H1 (cell line): Measurements from ENCODE around the gene DLL1. TPM values are rescaled to one million over a fixed set of nuclear protein-coding genes. Genes with fewer than 3 reads are reported as not detected.

ENCODE experiments used
- CTCF ChIA-PET: fragments of 300-600 bp; sonication (Branson Sonifier 250); formaldehyde crosslinking; loops from one replicate; lab custom pipeline; 2021; ENCODE audit not compliant: partially characterized antibody; lab: Charles Lee
- POLR2A ChIA-PET: fragments of 300-600 bp; sonication (Branson Sonifier 250); formaldehyde crosslinking; loops from one replicate; lab custom pipeline; 2021; ENCODE audit warnings: inconsistent platforms; ENCODE audit not compliant: partially characterized antibody; lab: Charles Lee
- DNase-seq, 2 experiments: peaks; one replicate each; pipeline versions ENCODE4 v3.0.0 to v3.0.0-alpha.2; 2010 to 2022; ENCODE audit warnings: low spot score in 2 of 2, low read depth in 1 of 2, mixed read lengths in 1 of 2
- FAIRE-seq: peaks from 2 replicates; lab custom pipeline; 2011; peaks lifted over from hg19 to GRCh38; lab: Jason Lieb, UNC
- H2AFZ ChIP-seq: 2 replicates; pipeline ENCODE4 v1.8.1; 2012; ENCODE audit warnings: low read length, inconsistent platforms
- H2AK5ac ChIP-seq: 2 replicates; pipeline ENCODE4 v1.6.1; 2013; ENCODE audit warnings: low read depth, low read length
- H2BK120ac ChIP-seq: replicated peaks from 2 replicates; pipeline ENCODE3; 2013; ENCODE audit warnings: low read depth, low read length, inconsistent platforms
- H2BK12ac ChIP-seq: 2 replicates; pipeline ENCODE4 v1.6.1; 2013; ENCODE audit warnings: low read depth, low read length
- H2BK15ac ChIP-seq: 2 replicates; pipeline ENCODE4 v1.6.1; 2013; ENCODE audit warnings: low read length
- H2BK20ac ChIP-seq: 2 replicates; pipeline ENCODE4 v1.6.1; 2013; ENCODE audit warnings: low read length
- H2BK5ac ChIP-seq: 2 replicates; pipeline ENCODE4 v1.6.1; 2013; ENCODE audit warnings: low read depth, low read length
- H3K14ac ChIP-seq: 2 replicates; pipeline ENCODE4 v1.6.1; 2013; ENCODE audit warnings: inconsistent platforms; ENCODE audit not compliant: insufficient read length
- H3K18ac ChIP-seq: 2 replicates; pipeline ENCODE4 v1.6.1; 2013; ENCODE audit warnings: low read length; ENCODE audit errors: extremely low read depth
- H3K23ac ChIP-seq: 2 replicates; pipeline ENCODE4 v1.6.1; 2013; ENCODE audit warnings: inconsistent platforms; ENCODE audit not compliant: insufficient read length
- H3K23me2 ChIP-seq: 2 replicates; pipeline ENCODE4 v1.6.1; 2013; ENCODE audit warnings: low read depth, low read length
- H3K27ac ChIP-seq: 2 replicates; pipeline ENCODE4 v1.6.1; 2011; ENCODE audit warnings: low read depth, low read length, inconsistent platforms
- H3K27me3 ChIP-seq, 4 experiments: replicated peaks in 1 of 4; 1 replicate in 1 of 4; 2 replicates in 3 of 4; pipeline versions ENCODE4 v1.6.1 to v1.8.1; 2011 to 2013; ENCODE audit warnings: low read length in 3 of 4, mild to moderate bottlenecking in 3 of 4, inconsistent platforms in 2 of 4, mixed read lengths in 2 of 4, moderate library complexity in 1 of 4; ENCODE audit not compliant: control insufficient read depth in 3 of 4, insufficient read depth in 3 of 4; ENCODE audit errors: extremely low read depth in 1 of 4
- H3K36me3 ChIP-seq, 4 experiments: 2 replicates each; pipeline versions ENCODE4 v1.6.1 to v1.8.1; 2011 to 2013; ENCODE audit warnings: mild to moderate bottlenecking in 4 of 4, low read length in 3 of 4, moderate library complexity in 2 of 4, control low read depth in 1 of 4, inconsistent platforms in 1 of 4; ENCODE audit not compliant: insufficient read depth in 4 of 4, control insufficient read depth in 2 of 4
- H3K4ac ChIP-seq: replicated peaks from 2 replicates; pipeline ENCODE3; 2013; ENCODE audit warnings: low read length, low read depth, mixed read lengths, inconsistent platforms; ENCODE audit not compliant: insufficient read length
- H3K4me1 ChIP-seq, 4 experiments: replicated peaks in 1 of 4; 1 replicate in 1 of 4; 2 replicates in 3 of 4; pipeline versions ENCODE4 v1.6.1 to v1.8.1; 2011 to 2013; ENCODE audit warnings: low read length in 3 of 4, inconsistent platforms in 2 of 4, mixed read lengths in 1 of 4; ENCODE audit not compliant: insufficient read depth in 4 of 4, control insufficient read depth in 3 of 4
- H3K4me2 ChIP-seq, 2 experiments: 2 replicates each; pipeline versions ENCODE4 v1.6.1 to v1.8.1; 2011 to 2013; ENCODE audit warnings: low read depth in 2 of 2, low read length in 2 of 2, control low read depth in 1 of 2, inconsistent platforms in 1 of 2, mild to moderate bottlenecking in 1 of 2; ENCODE audit not compliant: insufficient read depth in 1 of 2
- H3K4me3 ChIP-seq, 4 experiments: fragments of 200-600, 300-600 bp in 1 of 4; sonication (generic), shearing (Covaris generic), sonication (Bioruptor Twin) in 1 of 4; 2 replicates each; pipeline versions ENCODE4 v1.5.1 to v1.8.1; 2011 to 2016; ENCODE audit warnings: low read length in 4 of 4, low read depth in 3 of 4, control low read depth in 2 of 4, inconsistent platforms in 2 of 4, mild to moderate bottlenecking in 2 of 4, mixed read lengths in 1 of 4, moderate library complexity in 1 of 4; ENCODE audit not compliant: insufficient read depth in 2 of 4; ENCODE audit errors: extremely low read depth in 1 of 4
- H3K56ac ChIP-seq: replicated peaks from 2 replicates; pipeline ENCODE3; 2013; ENCODE audit warnings: low read depth, mild to moderate bottlenecking, mixed read lengths, low read length, inconsistent platforms; ENCODE audit not compliant: insufficient read length
- H3K79me1 ChIP-seq: 2 replicates; pipeline ENCODE4 v1.6.1; 2013; ENCODE audit warnings: low read depth, low read length, control low read depth
- H3K79me2 ChIP-seq, 2 experiments: 2 replicates each; pipeline versions ENCODE4 v1.6.1 to v1.8.1; 2012 to 2013; ENCODE audit warnings: low read length in 2 of 2, mild to moderate bottlenecking in 2 of 2, inconsistent platforms in 1 of 2; ENCODE audit not compliant: insufficient read depth in 2 of 2, control insufficient read depth in 1 of 2
- H3K9ac ChIP-seq, 4 experiments: replicated peaks in 1 of 4; 1 replicate in 1 of 4; 2 replicates in 3 of 4; pipeline versions ENCODE4 v1.6.1 to v1.8.1; 2011 to 2013; ENCODE audit warnings: low read depth in 3 of 4, low read length in 3 of 4, control low read depth in 2 of 4, mild to moderate bottlenecking in 2 of 4, moderate library complexity in 2 of 4, inconsistent platforms in 1 of 4; ENCODE audit errors: extremely low read depth in 1 of 4
- H3K9me3 ChIP-seq, 2 experiments: 2 replicates each; pipeline versions ENCODE4 v1.6.1 to v1.8.1; 2012 to 2013; ENCODE audit warnings: mild to moderate bottlenecking in 2 of 2, moderate library complexity in 2 of 2, control low read depth in 1 of 2, inconsistent platforms in 1 of 2, low read depth in 1 of 2, low read length in 1 of 2, mixed read lengths in 1 of 2; ENCODE audit not compliant: insufficient read depth in 2 of 2
- H4K20me1 ChIP-seq, 2 experiments: replicated peaks in 1 of 2; 2 replicates each; pipeline versions ENCODE3 to v1.8.1; 2011 to 2013; ENCODE audit warnings: inconsistent platforms in 2 of 2, low read length in 2 of 2, mild to moderate bottlenecking in 1 of 2; ENCODE audit not compliant: insufficient read depth in 2 of 2, control insufficient read depth in 1 of 2
- H4K5ac ChIP-seq: 2 replicates; pipeline ENCODE4 v1.6.1; 2013; ENCODE audit warnings: low read length, low read depth, mixed read lengths, inconsistent platforms; ENCODE audit not compliant: insufficient read length
- H4K8ac ChIP-seq: 2 replicates; pipeline ENCODE4 v1.8.0; 2013; ENCODE audit warnings: mild to moderate bottlenecking, moderate library complexity, low read length, inconsistent platforms; ENCODE audit not compliant: insufficient read depth; ENCODE audit errors: extremely low read depth
- H4K91ac ChIP-seq: replicated peaks from 2 replicates; pipeline ENCODE3; 2013; ENCODE audit warnings: low read length, mixed read lengths, inconsistent platforms; ENCODE audit not compliant: insufficient read length
- EGR1 ChIP-seq: IDR thresholded peaks from 2 replicates; pipeline ENCODE4 v1.6.1; 2011; ENCODE audit warnings: low read depth, low read length, borderline replicate concordance
- HDAC6 ChIP-seq: IDR thresholded peaks from one replicate; pipeline ENCODE4 v1.7.1; 2012; ENCODE audit warnings: low read depth, mild to moderate bottlenecking, inconsistent platforms, low read length, moderate library complexity
- KDM1A ChIP-seq: fragments of 200-600, 300-600 bp; sonication (generic); IDR thresholded peaks from 2 replicates; pipeline ENCODE4 v1.7.1; 2016; ENCODE audit warnings: mild to moderate bottlenecking, low read length, borderline replicate concordance
- NRF1 ChIP-seq: IDR thresholded peaks from 2 replicates; pipeline ENCODE4 v1.6.1; 2011; ENCODE audit warnings: mild to moderate bottlenecking, low read depth, low read length, improper control_type of control experiment
- POU5F1 ChIP-seq: IDR thresholded peaks from 2 replicates; pipeline ENCODE4 v1.6.1; 2011; ENCODE audit warnings: low read depth, mild to moderate bottlenecking, low read length, moderate library complexity
- RNF2 ChIP-seq: fragments of 200-900, 300-1000 bp; sonication (generic); IDR thresholded peaks from 2 replicates; pipeline ENCODE4 v1.7.1; 2016; ENCODE audit warnings: borderline replicate concordance, low read depth, mild to moderate bottlenecking, antibody characterized with exemption, low read length; ENCODE audit not compliant: poor library complexity, severe bottlenecking; ENCODE audit errors: missing control alignments
- SIX5 ChIP-seq: IDR thresholded peaks from 2 replicates; pipeline ENCODE4 v1.6.1; 2011; ENCODE audit warnings: mild to moderate bottlenecking, low read depth, low read length
- SP1 ChIP-seq: IDR thresholded peaks from 2 replicates; pipeline ENCODE4 v1.6.1; 2011; ENCODE audit warnings: low read depth, low read length
- SP2 ChIP-seq: IDR thresholded peaks from 2 replicates; pipeline ENCODE4 v1.6.1; 2012; ENCODE audit warnings: mild to moderate bottlenecking, low read length, inconsistent platforms
- TBP ChIP-seq: IDR thresholded peaks from 2 replicates; pipeline ENCODE4 v1.6.1; 2011; ENCODE audit warnings: low read depth, low read length, improper control_type of control experiment
- TCF12 ChIP-seq: IDR thresholded peaks from 2 replicates; pipeline ENCODE4 v1.6.1; 2011; ENCODE audit warnings: low read depth, mild to moderate bottlenecking, low read length
- WGBS, 2 experiments: shearing (Covaris generic) in 1 of 2; methylation state at CpG; one replicate each; pipeline versions ENCODE4 v1.1.6 to v1.1.7; 2013 to 2015; ENCODE audit warnings: low lambda C conversion rate in 2 of 2, mixed read lengths in 2 of 2, inconsistent platforms in 1 of 2, low coverage in 1 of 2, missing lambda C conversion rate in 1 of 2; ENCODE audit not compliant: insufficient replicate concordance in 2 of 2, insufficient coverage in 1 of 2, insufficient read length in 1 of 2; ENCODE audit errors: extremely low coverage in 1 of 2, missing lambda C conversion rate in 1 of 2; 5-methylcytosine and 5-hydroxymethylcytosine counted together
- polyA plus RNA-seq, 7 experiments: library from polyadenylated mRNA; depleted of rRNA in 3 of 7; stranded (reverse) in 5 of 7; unstranded in 2 of 7; fragments of >200 nt in 5 of 7; fragments of 200-250 nt in 2 of 7; gene quantifications; 1 replicate in 5 of 7; 2 replicates in 1 of 7; 4 replicates in 1 of 7; pipeline versions ENCODE4 v1.2.1 to v1.2.3, GENCODE V29; 2011 to 2013; ENCODE audit warnings: missing spikeins in 2 of 7, mixed read lengths in 2 of 7
- total RNA-seq: library from RNA; stranded (reverse); fragmentation: NEBNext Ultra II Directional; extraction: Animal tissue kit (Norgen Biotek cat#: 25700); gene quantifications from 2 replicates; pipeline ENCODE4 v1.2.1, GENCODE V29; 2021
- TF ChIP-seq, protein P1 (sequence below): IDR thresholded peaks from 2 replicates; pipeline ENCODE4 v1.6.1; 2012; ENCODE audit warnings: inconsistent platforms

Gene DLL1
- total and polyA plus RNA-seq, 2 of the 8 experiments (the other 6 are each of a cell fraction or from before 2014, with no cell fraction given): 1.7 to 3.8 TPM

- no peak overlapping the region for H2AFZ ChIP-seq
- H2BK20ac ChIP-seq: no peak overlapping the region
- no peak overlapping the region for H3K9ac ChIP-seq
- H4K91ac ChIP-seq: no peak overlapping the region
- H4K5ac ChIP-seq: no peak overlapping the region
- no peaks in the 10 kb centered on the region for H3K79me1 ChIP-seq
- no peaks in the 10 kb centered on the region for H3K9me3 ChIP-seq
- 0 out of 2 replicates have a peak overlapping the region, but pooled peaks have one; percentile 29 for H2BK15ac ChIP-seq
- no peak overlapping the region for H3K27ac ChIP-seq
- ChIA-PET POLR2A (interaction anchor here (1.2 to 1.3 kb wide), 2 partner anchors 13 to 50 kb away, joined by 3 read pairs; no protein-coding TSS in a partner anchor), CTCF (interaction anchor here (1.0 to 1.4 kb wide), 2 partner anchors 13 to 16 kb away, joined by 3 read pairs; no protein-coding TSS in a partner anchor)
- 0 out of 2 replicates have a peak overlapping the region, but pooled peaks have one; percentile 41 for H4K8ac ChIP-seq
- H3K14ac ChIP-seq: no peak overlapping the region
- no peaks in the 10 kb centered on the region for H4K20me1 ChIP-seq
- no peak overlapping the region; the same call in 1 of the 2 replicates for H3K18ac ChIP-seq
- H3K36me3 ChIP-seq: no peaks in the 10 kb centered on the region
- no peak overlapping the region for H3K4me3 ChIP-seq
- no peak overlapping the region for H2AK5ac ChIP-seq
- H2BK5ac ChIP-seq: no peak overlapping the region
- H3K4me1 ChIP-seq: peaks cover 0 to 12% (median 3%) of the 10 kb centered on the region in 4 experiments; a peak in 4 of 7 replicates
- H3K4ac ChIP-seq: no peak overlapping the region
- no peak overlapping the region; a peak in 1 of 4 replicates for H3K4me2 ChIP-seq
- 76% methylated on average over 26 of the region's 26 CpGs; no CpG with 5 or more reads in 1 of the 2 experiments for WGBS, 2 experiments
- no peaks in the 10 kb centered on the region for H3K23me2 ChIP-seq
- H3K27me3 ChIP-seq: no peaks in the 10 kb centered on the region
- no peak overlapping the region for H3K56ac ChIP-seq
- no peak overlapping the region for H2BK120ac ChIP-seq
- no peak overlapping the region for H3K23ac ChIP-seq
- H2BK12ac ChIP-seq: no peak overlapping the region
- no peaks in the 10 kb centered on the region for H3K79me2 ChIP-seq
- FAIRE-seq (no peak), DNase-seq (no peak)
- TF ChIP-seq TCF12: 0 out of 2 replicates have a peak, but pooled peaks have one; percentile 13
- TF ChIP-seq SIX5: no peak
- no peak for TF ChIP-seq SP2
- TF ChIP-seq HDAC6: no peak
- no peak for TF ChIP-seq NRF1
- TF ChIP-seq SP1: no peak
- no peak for TF ChIP-seq KDM1A
- no peak for TF ChIP-seq RNF2
- TF ChIP-seq, protein P1, sequence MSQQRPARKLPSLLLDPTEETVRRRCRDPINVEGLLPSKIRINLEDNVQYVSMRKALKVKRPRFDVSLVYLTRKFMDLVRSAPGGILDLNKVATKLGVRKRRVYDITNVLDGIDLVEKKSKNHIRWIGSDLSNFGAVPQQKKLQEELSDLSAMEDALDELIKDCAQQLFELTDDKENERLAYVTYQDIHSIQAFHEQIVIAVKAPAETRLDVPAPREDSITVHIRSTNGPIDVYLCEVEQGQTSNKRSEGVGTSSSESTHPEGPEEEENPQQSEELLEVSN: peak; percentile 60; the same call in 1 of the 2 replicates
- TF ChIP-seq POU5F1: no peak
- TF ChIP-seq EGR1: no peak
- TF ChIP-seq TBP: no peak
Observed at GRCh38 chr6:170244721-170245474, 46.0 kb downstream of the DLL1 start.
